GM11168 (cell line): ENCODE results near the gene RNASET2.

Source experiments
- in situ Hi-C: fragments of 300-500 bp; cut with MboI; formaldehyde crosslinking; loops from one replicate; pipeline ENCODE4 v1.12.0; 2022; ENCODE audit warnings: low sequenced_read_pairs; ENCODE audit not compliant: unreplicated experiment

The RNASET2 gene

DNA sequence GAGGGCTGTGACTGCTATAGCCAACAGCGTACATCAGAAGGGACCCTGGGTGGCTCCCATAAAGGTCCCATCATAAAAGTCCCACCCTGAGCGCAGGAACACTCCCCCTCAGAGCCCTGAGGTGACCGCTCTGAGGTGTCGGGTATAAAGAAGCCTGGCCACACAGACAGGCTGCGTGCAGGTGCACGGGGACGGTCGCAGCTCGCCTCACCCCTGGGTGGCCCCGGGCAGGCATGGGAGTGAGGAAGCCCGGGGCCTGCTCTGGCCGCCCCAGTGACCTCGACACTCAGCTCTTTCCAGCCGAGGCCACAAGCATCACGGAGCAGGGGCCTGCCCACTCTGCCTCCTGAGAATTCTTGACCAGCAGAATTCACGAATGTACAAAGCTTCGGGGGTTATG is 14.4 kb upstream of the RNASET2 start:
- in situ Hi-C loops, result loop anchor here (25.0 kb wide), 1 partner anchor 183 kb away; no protein-coding TSS in a partner anchor

DNA sequence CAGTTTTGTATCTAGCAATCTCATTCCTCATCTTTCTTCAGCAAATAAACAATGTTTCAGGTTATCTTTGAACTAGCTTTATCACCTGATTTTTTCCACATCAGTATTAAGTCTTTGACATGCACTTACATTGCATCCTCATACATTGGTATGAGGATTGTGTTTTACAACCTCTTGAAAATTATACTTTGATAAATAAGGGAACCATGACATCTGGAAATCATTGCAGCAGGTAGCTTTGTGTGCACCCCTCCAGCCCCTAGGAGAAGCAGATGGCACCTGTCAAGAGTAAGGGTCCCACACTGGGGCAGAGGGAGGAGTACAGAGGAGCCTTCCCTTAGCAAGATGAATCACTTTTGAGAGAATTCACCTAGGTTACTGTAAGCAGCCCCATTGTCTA is 13.7 kb upstream of the RNASET2 start:
- in situ Hi-C loops, result loop anchor here (25.0 kb wide), 1 partner anchor 183 kb away; no protein-coding TSS in a partner anchor

DNA sequence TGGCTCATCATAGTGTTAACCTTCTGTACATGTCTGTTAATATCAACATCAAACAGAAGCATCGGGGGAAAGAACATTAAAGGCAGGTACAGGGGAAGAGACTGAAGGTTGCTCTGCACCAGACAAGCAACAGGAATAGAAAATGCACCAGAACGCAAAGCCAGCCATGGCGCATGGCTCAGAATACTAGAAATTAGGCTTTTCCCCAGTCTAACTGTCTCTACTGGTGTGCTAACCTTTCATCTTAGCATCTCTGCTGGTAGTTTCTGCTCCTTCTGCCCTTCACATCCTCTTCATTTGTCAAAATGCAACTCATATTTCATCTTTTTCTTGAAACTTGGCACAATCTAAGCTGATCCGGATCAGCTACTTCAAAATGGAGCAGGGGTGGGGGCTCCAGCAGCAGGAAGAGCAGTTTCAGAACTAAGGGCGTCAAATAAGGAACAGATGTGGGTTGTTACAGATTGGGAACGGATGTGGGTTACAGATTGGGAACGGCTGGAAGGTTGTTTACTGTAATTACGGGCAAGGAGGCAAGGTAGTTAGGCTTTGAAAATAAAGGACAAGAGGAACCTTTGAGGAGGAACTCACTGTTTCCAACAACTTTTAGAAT is 13.1 kb upstream of the RNASET2 start:
- in situ Hi-C loops, result loop anchor here (25.0 kb wide), 1 partner anchor 182 kb away; no protein-coding TSS in a partner anchor

DNA sequence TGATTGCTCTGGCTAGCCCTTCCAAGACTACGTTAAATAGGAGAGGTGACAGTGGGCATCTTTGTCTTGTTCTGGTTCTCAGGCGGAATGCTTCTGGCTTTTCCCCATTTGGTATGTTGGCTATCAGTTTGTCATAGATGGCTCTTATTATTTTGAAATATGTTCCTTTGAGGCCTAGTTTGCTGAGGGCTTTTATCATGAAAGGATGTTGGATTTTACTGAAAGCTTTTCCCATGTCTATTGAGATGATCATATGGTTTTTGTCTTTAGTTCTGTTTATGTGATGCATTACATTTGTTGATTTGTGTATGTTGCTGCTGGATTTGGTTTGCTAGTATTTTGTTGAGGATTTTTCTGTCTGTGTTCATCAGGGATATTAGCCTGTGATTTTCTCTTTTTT is 9.9 kb upstream of the RNASET2 start:
- in situ Hi-C loops, result loop anchor here (25.0 kb wide), 1 partner anchor 179 kb away; no protein-coding TSS in a partner anchor

DNA sequence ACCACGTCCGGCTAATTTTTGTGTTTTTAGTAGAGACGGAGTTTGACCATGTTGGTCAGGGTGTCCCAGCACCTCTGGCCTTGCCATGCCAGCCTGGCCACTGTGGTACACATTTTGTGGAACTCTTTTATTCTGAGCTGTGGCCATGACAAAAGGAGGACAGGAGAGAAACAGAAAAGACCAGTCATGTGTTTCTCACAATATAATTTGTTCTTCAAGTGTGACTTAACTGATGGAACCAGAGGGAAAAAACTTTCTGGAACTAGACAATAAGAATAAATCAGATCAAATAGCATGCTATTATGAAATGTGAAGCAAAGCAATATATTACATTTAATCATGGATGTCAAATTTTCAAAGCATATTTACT is 4.2 kb upstream of the RNASET2 start:
- in situ Hi-C loops, result loop anchor here (25.0 kb wide), 1 partner anchor 173 kb away; no protein-coding TSS in a partner anchor

DNA sequence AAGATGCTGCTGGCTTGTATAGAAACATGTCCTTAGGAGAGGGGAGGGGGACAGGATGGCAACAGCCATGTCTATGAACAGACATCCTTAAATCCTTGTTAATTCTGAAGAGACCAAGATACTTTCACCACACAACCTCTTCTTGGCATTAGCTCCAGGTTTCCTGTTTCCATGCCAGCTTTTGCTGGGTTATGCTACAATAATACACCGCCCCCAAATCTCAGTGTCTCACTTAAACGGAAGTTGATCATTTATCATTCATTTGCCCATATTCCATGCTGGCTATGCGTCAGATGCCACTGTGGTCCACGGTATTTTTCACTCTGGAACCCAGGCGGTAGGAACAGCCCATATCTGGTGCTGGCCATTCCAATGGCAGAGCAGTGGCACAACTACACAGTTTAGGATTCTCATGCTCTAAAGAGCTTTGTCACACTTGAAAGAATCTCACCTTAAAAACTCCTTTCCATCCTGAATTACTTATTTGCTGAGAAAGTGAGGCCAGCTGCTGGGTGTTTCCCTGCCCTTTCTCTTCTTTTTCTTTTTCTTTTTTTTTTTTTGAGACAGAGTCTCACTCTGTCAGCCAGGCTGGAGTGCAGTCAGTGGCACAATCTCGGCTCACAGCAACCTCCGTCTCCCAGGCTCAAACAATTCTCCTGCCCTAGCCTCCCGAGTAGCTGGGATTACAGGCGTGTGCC is 3.7 kb upstream of the RNASET2 start:
- in situ Hi-C loops, result loop anchor here (25.0 kb wide), 1 partner anchor 173 kb away; no protein-coding TSS in a partner anchor

DNA sequence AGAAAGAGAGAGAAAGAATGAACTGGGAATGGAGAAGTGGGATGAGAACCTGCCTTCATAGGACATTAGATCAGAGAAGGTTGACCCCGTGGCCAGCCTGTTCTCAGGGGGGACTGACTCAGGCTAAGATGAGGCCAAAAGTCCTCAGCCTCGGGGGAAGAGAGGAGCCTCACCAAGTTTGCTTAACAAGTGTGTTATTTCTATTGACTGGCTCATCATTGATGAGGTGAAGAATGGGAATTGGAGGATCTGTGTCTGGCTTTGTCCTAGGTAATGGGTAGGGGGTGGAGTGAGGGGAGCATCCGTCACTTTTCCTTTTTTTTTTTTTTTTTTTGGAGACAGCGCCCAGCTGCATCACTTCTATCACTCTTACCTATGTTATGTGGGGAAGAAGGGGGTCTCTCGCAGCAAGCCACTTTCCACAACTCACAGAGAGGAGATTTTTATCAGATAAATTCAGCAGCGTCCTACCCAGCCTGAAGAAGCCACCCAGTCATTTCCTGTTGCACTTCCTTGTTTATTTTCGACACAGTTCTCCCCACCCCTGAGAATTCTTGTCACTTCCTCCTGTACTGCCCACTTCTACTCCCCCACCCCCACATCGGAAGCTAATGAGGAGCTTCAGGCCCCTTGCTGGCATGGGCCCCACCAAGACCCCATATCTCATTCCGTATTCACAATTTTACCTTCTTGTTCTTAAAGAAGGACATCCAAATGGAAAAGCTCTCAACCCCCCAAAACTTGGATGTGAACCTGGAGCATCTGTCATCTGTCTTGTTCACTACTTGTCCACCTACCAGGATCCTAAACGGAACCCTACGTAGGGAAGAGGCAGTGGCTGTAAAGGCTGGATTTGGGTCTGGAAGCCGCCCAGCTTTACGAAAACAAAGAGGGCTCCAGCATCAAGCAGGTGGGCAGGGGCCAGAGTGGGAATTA is 2.8 kb upstream of the RNASET2 start:
- in situ Hi-C loops, result loop anchor here (25.0 kb wide), 1 partner anchor 172 kb away; no protein-coding TSS in a partner anchor

DNA sequence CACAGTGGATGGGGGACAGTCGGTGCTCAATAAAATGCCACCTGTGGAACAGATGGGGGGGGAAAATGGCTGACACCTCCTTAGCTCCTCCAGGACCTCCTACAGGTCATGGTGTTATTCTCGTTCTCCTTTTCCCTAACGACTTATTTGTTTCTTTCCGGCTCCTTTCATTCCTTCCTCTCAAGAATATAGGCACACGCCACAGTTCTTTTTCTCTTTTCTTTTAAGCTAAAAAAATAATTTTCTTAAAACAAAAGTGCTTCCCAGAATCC is 1.4 kb upstream of the RNASET2 start:
- in situ Hi-C loops, result loop anchor here (25.0 kb wide), 1 partner anchor 170 kb away; no protein-coding TSS in a partner anchor

DNA sequence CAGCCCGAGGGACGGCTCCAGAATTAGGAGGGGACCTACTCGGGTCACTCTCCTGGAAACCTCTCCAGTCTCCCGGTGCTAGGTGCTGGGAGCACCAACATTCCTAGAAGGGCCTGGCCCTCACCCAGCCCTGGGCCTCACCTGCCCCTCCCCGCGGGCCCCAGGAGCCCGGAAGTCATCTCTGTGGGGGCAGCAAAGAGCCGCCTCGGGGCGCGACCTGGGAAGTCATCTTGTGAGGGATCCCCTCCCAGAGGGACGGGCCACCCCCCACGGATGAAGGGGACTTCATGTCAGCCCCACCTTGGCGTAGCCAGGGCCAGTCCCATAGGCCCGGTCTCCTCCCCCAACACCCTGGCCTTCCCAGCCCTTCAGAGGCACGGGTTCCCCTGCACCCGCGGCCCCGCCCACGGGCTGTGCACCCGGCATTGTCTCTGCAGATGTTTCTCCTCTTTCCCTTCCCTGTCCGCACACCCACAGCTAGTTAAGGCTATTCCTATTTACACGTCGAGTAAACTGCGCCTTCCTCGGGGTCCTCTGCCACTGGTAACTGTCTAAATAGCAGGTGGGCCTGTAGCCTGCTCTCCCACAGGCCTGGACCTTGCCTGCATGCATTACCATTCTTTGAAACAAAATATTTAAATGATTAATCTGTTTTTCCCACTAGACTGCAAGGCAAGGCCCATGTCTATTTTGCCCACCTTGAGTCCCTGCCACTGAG is 896 bp upstream of the RNASET2 start:
- in situ Hi-C loops, result loop anchor here (25.0 kb wide), 1 partner anchor 170 kb away; no protein-coding TSS in a partner anchor

DNA sequence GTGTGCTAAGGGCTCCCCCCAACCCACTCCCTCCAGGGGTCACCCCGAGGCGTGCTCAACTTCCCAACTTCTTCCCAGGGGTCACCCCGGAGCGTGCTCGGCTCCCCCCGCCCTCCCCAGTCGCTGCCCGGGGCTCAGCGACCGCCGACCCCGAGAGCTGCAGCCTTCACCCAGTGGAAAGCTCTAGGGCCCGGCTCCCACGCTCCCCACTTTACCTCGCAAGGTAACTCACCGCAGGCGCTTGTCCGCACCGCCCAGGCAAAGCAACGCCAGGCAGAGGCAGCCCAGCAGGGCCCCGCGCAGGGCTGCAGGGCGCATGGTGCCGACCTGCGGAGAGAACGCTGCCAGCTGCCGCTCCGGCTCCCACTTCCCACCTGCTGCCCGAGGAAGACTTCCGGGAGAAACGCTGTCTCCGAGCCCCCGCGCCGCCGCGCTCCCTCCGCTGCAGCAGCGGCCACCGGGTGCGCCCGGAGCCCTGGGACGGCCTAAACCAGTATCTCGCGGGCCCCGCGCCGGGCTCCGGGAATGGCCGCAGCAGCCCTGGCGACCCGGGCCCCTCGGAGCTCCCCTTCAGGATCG is 396 bp downstream of the RNASET2 start:
- in situ Hi-C loops, result loop anchor here (25.0 kb wide), 1 partner anchor 169 kb away; no protein-coding TSS in a partner anchor

DNA sequence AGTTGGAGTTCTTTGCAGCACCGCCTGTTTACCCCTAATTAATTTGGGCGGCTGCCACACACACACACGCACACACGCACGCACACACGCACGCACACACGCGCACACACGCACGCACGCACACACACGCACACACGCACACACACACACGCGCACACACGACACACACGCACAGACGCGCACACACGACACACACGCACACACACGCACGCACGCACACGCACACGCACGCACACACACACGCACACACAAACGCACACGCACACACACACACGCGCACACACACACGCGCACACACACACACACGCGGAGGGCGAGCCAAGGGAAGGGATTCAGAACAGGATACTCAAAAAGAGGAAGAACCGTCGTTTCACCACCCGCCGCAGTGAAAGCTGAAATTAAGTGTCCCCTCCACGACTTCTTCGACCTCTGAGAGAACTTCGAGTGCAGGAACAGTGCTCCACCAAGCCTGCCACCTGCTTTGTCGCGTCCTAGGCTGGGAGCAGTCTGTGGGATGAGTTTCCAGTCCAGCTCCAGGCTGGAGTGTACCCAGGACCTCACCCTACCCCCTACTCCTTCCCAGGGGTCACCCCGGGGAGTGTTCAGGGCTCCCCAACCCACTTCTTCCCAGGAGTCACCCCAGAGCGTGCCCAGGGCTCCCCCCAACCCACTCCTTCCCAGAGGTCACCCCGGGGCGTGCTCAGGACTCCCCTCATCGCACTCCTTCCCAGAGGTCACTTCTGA is 1.1 kb downstream of the RNASET2 start:
- in situ Hi-C loops, result loop anchor here (25.0 kb wide), 1 partner anchor 168 kb away; no protein-coding TSS in a partner anchor

DNA sequence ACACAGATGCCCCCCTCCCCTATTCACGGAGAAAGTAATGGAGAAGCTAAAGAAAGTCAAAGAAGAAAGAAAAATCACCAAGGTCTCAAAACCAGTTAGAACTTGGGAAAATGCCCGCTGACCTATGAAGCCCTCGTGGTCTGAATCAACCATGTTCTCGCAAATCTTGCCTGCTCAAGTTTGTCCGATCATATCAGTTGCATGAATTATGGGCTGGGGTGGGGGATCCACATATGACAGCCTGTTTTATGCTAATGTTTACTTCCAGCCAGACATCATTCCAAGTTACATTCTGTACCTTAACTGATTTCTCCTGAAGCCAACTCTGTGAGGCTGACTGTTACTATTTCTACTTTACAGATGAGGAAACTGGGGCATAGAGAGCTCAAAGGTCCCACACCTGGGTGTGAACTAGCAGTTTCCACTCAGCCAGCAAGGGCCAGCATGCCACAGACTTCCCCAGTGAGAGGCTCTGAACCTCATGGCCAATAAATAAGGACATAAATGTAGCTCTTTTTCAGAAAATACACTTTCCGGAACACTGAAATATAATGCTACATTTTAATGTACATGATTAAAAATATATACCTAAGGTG is 2.1 kb downstream of the RNASET2 start:
- in situ Hi-C loops, result loop anchor here (25.0 kb wide), 1 partner anchor 167 kb away; no protein-coding TSS in a partner anchor

DNA sequence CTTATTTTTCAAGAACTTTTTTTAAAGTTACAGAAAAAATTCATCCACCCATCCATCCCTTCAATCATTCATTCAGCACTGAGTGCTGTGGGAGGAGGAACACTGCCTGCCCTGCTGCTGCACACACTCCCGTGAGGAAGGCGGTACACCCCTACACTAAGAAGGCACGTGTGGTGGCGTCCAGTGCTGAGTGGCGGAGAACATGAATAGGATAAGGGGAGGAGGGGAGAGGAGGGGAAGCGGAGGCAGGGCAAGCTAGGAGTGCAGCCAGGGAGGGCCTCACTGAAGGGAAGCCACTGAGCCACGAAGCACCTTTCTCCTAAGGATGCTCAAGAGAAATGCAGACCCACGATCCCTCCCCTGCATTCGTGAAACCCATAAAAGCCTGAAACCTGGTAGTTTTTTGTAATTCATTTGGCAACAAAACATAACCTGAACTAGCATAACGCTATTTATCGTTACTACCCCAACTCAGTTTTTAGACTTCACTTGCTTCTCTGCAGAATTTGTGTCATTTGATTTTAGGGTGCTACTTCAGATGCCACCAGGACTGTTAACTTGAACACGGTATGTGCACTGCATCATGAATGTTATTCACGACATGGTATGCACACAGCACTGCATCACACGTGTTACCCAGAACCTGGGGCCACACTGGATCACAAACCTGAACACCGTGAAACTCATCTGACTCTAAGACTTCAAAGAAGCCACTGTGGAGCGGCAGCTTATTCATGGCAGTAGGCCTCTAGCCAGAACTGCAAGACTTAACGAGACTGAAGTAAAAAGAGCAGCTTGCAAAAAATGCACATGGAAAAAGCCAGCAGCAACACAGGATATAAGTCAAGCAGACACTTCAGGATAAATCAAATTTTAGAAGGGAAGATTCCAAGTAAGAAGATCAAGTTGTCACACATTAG is 3.5 kb downstream of the RNASET2 start:
- in situ Hi-C loops, result loop anchor here (25.0 kb wide), 1 partner anchor 166 kb away; no protein-coding TSS in a partner anchor

DNA sequence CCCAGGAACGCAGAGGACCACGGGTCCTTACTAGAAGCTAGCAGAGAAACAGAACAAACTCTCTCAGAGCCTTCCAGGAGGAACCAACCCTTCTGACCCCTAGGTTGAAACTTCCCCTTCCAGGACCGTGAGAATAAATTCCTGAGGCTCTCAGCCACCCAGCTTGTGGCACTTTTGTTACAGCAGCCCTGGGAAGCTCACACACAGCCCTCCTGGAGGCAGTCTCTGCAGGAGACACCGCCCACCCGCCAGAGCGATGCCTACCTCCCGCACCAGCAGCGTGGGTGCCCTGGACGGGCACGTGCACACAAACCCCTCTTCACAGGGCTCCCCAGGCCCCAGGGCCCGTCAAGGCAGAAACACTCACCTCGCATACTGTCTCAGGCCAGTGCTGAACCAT is 4.2 kb downstream of the RNASET2 start:
- in situ Hi-C loops, result loop anchor here (25.0 kb wide), 1 partner anchor 165 kb away; no protein-coding TSS in a partner anchor

DNA sequence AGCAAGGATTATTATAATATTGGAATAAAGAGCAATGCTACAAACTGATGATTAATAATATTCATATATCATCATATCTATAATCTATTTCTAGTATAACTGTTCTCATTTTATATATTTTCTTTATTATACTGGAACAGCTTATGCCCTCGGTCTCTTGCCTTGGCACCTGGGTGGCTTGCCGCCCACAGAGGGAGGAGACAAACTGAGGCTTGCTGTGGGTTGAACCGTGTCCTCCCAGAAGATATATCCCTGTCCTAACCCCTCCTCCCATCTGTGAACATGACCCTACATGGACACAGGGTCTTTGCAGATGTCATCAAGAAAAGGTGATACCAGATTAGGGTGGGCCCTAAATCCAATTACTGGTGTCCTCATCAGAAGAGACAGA is 4.7 kb downstream of the RNASET2 start:
- in situ Hi-C loops, result loop anchor here (25.0 kb wide), 1 partner anchor 164 kb away; no protein-coding TSS in a partner anchor

DNA sequence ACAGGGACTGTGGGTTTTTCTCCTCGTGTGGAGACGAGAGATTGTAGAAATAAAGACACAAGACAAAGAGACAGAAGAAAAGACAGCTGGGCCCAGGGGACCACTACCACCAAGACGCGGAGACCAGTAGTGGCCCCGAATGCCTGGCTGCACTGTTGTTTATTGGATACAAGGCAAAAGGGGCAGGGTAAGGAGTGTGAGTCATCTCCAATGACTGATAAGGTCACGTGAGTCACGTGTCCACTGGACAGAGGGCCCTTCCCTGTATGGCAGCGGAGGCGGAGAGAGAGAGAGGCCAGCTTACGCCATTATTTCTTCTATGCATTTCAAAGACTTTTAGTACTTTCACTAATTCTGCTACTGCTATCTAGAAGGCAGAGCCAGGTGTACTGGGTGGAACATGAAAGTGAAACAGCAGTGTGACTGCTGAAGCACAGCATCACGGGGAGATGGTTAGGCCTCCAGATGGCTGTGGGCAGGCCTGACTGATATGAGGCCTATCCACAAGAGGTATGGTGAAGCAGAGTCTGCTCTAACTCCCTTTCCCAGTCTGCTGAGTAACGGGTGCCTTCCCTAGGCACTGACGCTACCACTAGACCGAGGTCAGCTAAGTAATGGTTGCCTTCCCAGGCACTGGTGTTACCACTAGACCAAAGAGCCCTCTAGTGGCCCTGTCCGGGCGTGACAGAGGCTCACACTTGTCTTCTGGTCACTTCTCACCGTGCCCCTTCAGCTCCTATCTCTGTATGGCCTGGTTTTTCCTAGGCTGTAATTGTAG is 5.3 kb downstream of the RNASET2 start:
- in situ Hi-C loops, result loop anchor here (25.0 kb wide), 1 partner anchor 164 kb away; no protein-coding TSS in a partner anchor
